ENCODE measurements around the gene LMX1B.

The LMX1B gene

GRCh38 chr9:126604059-126605055, 9.4 kb upstream of the LMX1B start:
- in situ Hi-C loops (cut with MboI; ENCODE audit: low sequenced_read_pairs), result no loop called here

- in situ Hi-C loops (cut with MboI; ENCODE audit: low sequenced_read_pairs), result no loop called here
Observed at GRCh38 chr9:126605792-126606482, 7.8 kb upstream of the LMX1B start.

GRCh38 chr9:126606483-126606870, 7.3 kb upstream of the LMX1B start:
- in situ Hi-C loops (cut with MboI; ENCODE audit: low sequenced_read_pairs), result no loop called here

GRCh38 chr9:126607086-126607485, 6.6 kb upstream of the LMX1B start:
- in situ Hi-C loops (cut with MboI; ENCODE audit: low sequenced_read_pairs), result no loop called here

GRCh38 chr9:126607731-126608130, 6.0 kb upstream of the LMX1B start:
- in situ Hi-C loops (cut with MboI; ENCODE audit: low sequenced_read_pairs), result no loop called here

- in situ Hi-C loops (cut with MboI; ENCODE audit: low sequenced_read_pairs), result no loop called here
Observed at GRCh38 chr9:126608551-126608950, 5.2 kb upstream of the LMX1B start.

- in situ Hi-C loops (cut with MboI; ENCODE audit: low sequenced_read_pairs), result no loop called here
Observed at GRCh38 chr9:126609191-126609590, 4.5 kb upstream of the LMX1B start.

- in situ Hi-C loops (cut with MboI; ENCODE audit: low sequenced_read_pairs), result no loop called here
Observed at GRCh38 chr9:126609711-126610388, 3.9 kb upstream of the LMX1B start.

GRCh38 chr9:126611193-126611591, 2.5 kb upstream of the LMX1B start:
- in situ Hi-C loops (cut with MboI; ENCODE audit: low sequenced_read_pairs), result no loop called here

- in situ Hi-C loops (cut with MboI; ENCODE audit: low sequenced_read_pairs), result no loop called here
Observed at GRCh38 chr9:126611592-126612325, 2.0 kb upstream of the LMX1B start.

- in situ Hi-C loops (cut with MboI; ENCODE audit: low sequenced_read_pairs), result no loop called here
Observed at GRCh38 chr9:126612326-126612812, 1.4 kb upstream of the LMX1B start.

- in situ Hi-C loops (cut with MboI; ENCODE audit: low sequenced_read_pairs), result no loop called here
Observed at GRCh38 chr9:126612813-126613641, 701 bp upstream of the LMX1B start.

- in situ Hi-C loops (cut with MboI; ENCODE audit: low sequenced_read_pairs), result no loop called here
Observed at GRCh38 chr9:126614088-126614454, 343 bp downstream of the LMX1B start.

- in situ Hi-C loops (cut with MboI; ENCODE audit: low sequenced_read_pairs), result no loop called here
Observed at GRCh38 chr9:126614455-126615244, 922 bp downstream of the LMX1B start.

- in situ Hi-C loops (cut with MboI; ENCODE audit: low sequenced_read_pairs), result no loop called here
Observed at GRCh38 chr9:126615245-126615790, 1.6 kb downstream of the LMX1B start.

GRCh38 chr9:126615791-126616447, 2.2 kb downstream of the LMX1B start:
- in situ Hi-C loops (cut with MboI; ENCODE audit: low sequenced_read_pairs), result no loop called here

- in situ Hi-C loops (cut with MboI; ENCODE audit: low sequenced_read_pairs), result no loop called here
Observed at GRCh38 chr9:126616521-126616976, 2.8 kb downstream of the LMX1B start.

All from HL-60/S4 treated with retinoic acid at 250 ng/mL for 4 days and 3 days (cell line).